Measurements from ENCODE around the gene NEGR1.
A peak's percentile ranks its signal among the peaks of the same experiment; 100 is the strongest.

NEGR1 gene

DNA sequence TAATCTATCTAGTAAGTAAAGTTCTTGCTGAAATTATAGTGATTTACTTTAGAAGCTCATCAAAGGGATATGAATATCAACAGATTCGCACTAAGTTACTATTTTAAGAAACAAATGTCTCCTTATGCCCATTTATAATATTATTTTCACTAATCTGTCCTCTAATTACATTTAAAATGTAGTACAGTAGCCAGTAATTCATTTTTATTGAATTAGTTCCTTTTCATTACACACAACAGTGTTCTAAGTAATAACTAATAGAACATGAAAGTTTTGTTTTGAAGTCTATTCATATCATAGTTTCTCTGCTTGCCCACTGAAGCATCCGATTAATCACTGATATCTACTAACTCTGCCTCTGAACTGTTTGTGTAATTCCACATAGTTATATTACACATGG, 225.8 kb downstream of the NEGR1 start:
- TF ChIP-seq, protein P1, sequence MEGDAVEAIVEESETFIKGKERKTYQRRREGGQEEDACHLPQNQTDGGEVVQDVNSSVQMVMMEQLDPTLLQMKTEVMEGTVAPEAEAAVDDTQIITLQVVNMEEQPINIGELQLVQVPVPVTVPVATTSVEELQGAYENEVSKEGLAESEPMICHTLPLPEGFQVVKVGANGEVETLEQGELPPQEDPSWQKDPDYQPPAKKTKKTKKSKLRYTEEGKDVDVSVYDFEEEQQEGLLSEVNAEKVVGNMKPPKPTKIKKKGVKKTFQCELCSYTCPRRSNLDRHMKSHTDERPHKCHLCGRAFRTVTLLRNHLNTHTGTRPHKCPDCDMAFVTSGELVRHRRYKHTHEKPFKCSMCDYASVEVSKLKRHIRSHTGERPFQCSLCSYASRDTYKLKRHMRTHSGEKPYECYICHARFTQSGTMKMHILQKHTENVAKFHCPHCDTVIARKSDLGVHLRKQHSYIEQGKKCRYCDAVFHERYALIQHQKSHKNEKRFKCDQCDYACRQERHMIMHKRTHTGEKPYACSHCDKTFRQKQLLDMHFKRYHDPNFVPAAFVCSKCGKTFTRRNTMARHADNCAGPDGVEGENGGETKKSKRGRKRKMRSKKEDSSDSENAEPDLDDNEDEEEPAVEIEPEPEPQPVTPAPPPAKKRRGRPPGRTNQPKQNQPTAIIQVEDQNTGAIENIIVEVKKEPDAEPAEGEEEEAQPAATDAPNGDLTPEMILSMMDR (IDR thresholded peaks at IDR 0.05), result no peak

DNA sequence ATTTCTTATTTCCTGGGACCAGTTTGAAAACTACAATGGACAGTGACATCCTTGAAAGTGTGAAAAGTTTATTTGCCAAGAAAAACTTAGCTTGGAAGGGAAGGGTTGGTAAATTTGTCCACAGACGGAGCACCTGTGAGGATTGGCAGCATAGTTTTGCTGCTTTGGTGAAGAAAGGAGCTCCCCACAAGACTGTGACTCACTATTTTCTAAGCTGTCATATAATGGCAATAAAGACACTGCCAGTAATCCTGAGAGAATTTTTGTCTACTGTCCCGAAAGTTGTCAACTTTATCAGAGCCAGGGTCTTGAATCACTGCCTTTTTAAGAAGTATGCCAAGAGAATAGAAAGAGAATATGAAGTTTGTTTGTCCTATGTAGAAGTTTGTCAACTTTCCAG, 230.8 kb downstream of the NEGR1 start:
- TF ChIP-seq, protein P1 (IDR thresholded peaks at IDR 0.05), result no peak

- TF ChIP-seq, protein P1 (IDR thresholded peaks at IDR 0.05), result no peak
Measured at GRCh38 chr1:72050551-72050950, 231.8 kb downstream of the NEGR1 start.

- TF ChIP-seq, protein P1 (IDR thresholded peaks at IDR 0.05), result peak; percentile 68
Measured at GRCh38 chr1:72037745-72038343, 244.5 kb downstream of the NEGR1 start.

DNA sequence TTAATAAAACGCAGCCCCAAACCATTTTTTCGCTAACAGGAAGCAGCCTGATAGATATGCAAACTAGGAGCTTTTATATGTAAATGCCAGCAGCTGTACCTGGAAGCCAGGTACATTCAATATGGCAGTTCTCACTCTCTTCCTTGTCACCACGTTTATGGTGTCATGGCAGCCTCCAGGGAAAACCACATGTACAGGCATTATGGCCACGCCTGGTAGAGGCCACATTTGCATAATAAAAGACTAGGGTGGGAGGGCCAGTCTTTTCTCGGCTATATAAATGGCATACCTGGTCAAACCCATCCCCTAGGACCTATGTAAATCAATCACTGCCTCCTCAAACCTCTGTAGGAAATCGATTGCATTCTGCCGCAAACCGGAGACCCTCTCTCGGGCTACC, 247.5 kb downstream of the NEGR1 start:
- TF ChIP-seq, protein P1 (IDR thresholded peaks at IDR 0.05), result no peak

DNA sequence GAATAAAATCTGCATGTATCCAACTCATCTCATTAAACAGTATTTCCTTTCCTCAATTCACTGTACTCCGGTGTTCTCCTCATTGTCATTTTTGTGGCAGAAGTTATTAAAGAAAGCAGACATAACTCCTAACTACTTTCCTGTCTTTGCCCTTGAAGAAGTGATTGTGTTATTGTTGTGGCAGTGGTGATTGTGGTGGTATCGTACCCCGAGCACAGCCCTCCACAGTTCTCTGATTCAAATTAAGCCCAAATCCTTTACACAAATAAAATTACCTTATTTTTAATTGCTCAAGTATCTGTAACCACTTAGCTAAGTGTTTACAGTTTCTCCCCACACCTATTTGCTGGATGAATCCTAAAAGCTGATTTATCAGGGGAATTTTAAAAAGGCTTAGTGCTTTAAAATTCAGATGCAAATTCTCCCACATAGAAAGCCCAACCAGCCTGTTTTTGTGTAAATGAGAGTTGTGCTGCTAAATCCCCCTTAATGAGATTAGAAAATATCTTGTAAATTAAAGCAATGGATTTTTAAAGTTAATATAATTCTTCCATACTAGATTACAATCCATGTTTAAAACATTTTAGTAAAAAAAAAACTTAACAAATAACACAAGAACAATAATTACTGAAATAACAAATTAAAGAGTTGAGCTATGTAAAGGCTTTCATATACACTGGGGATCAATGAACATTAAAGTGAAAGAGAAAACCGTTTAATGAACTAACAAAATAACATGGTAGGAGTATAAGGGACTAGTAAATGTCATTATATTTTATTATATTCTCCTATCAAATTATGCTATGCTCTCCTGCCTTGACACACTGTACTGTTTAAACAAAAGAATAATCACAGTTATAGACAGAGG, 259.0 kb downstream of the NEGR1 start:
- TF ChIP-seq, protein P1 (IDR thresholded peaks at IDR 0.05), result no peak

GRCh38 chr1:72018562-72018961, 263.8 kb downstream of the NEGR1 start:
- TF ChIP-seq, protein P1 (IDR thresholded peaks at IDR 0.05), result no peak
